HG03520 (cell line): ENCODE measurements around the gene AHSA1.

ENCODE experiments used
- ATAC-seq: cut with Tn5 transposase; IDR thresholded peaks from one replicate; pipeline ENCODE4 v1.9.1; 2021; ENCODE audit warnings: mild to moderate bottlenecking, moderate library complexity; ENCODE audit not compliant: unreplicated experiment

Gene AHSA1

GRCh38 chr14:77507762-77508161 lies 49.9 kb downstream of the AHSA1 start:
- no peak for ATAC-seq

GRCh38 chr14:77508249-77508648 lies 50.4 kb downstream of the AHSA1 start:
- ATAC-seq, result no peak

- ATAC-seq, result no peak
Observed at GRCh38 chr14:77508876-77509275, 51.0 kb downstream of the AHSA1 start.

GRCh38 chr14:77509366-77509765 lies 51.5 kb downstream of the AHSA1 start:
- no peak for ATAC-seq

- no peak for ATAC-seq
Observed at GRCh38 chr14:77511486-77512162, 53.7 kb downstream of the AHSA1 start.

GRCh38 chr14:77516126-77516525 lies 58.2 kb downstream of the AHSA1 start:
- ATAC-seq, result no peak
